Left renal cortex interstitium (tissue), 4 donors: ENCODE data around the gene C20orf96. TPM values are rescaled to one million over a fixed set of nuclear protein-coding genes. Genes with fewer than 3 reads are reported as not detected.
"Not testable (repeated sequence)": the region's sequence is repeated elsewhere in the genome, so short reads cannot be mapped to it uniquely, and the experiment has no call there.

Experiments used
- DNase-seq, 4 donors: peaks; one replicate each; pipeline ENCODE4 v3.0.0-alpha.2; 2013; ENCODE audit warnings: low read depth in 4 of 4, low spot score in 2 of 4, missing footprints in 1 of 4
- polyA plus RNA-seq, 4 donors: library from polyadenylated mRNA; unstranded; fragments of 120-200 nt; gene quantifications; one replicate each; pipeline ENCODE4 v1.2.1, GENCODE V29; 2013; ENCODE audit not compliant: insufficient read length in 4 of 4

The C20orf96 gene
- 10 to 100 TPM; 32.0 to 43.0 (median 37.6) TPM for polyA plus RNA-seq

- peak in 3 of 4 donors; percentile 92 to 97 (median 92) for DNase-seq
These were observed at the start of gene C20orf96 for GRCh38 chr20:290084-290831. TSS of gene C20orf96 (minus strand) at chr20:290750. CDS start at chr20:290610, 140 bp downstream.

GRCh38 chr20:336040-336439 is 45.5 kb upstream of the C20orf96 start:
- not testable (repeated sequence) for DNase-seq

- DNase-seq, result no peak
These were observed 44.0 kb upstream of the C20orf96 start for GRCh38 chr20:334578-334977.

- DNase-seq, result peak in 1 of 4 donors; percentile 50
These were observed 39.9 kb upstream of the C20orf96 start for GRCh38 chr20:330233-331149.

- DNase-seq, result no peak
These were observed 39.3 kb upstream of the C20orf96 start for GRCh38 chr20:329851-330232.

- no peak for DNase-seq
These were observed 38.6 kb upstream of the C20orf96 start for GRCh38 chr20:328975-329695.

- DNase-seq, result no peak
These were observed 37.8 kb upstream of the C20orf96 start for GRCh38 chr20:328027-328974.

GRCh38 chr20:327186-328026 is 36.9 kb upstream of the C20orf96 start:
- DNase-seq, result peak; percentile 83 to 89 (median 86)

GRCh38 chr20:326645-327185 is 36.2 kb upstream of the C20orf96 start:
- no peak for DNase-seq

- DNase-seq, result peak in 1 of 4 donors; percentile 31
These were observed 35.5 kb upstream of the C20orf96 start for GRCh38 chr20:325889-326644.

- peak; percentile 69 to 88 (median 86) for DNase-seq
These were observed 34.7 kb upstream of the C20orf96 start, which contains the start of gene SOX12 for GRCh38 chr20:325045-325888. TSS of gene SOX12 (plus strand) at chr20:325552. CDS start at chr20:325925, 373 bp downstream.

- DNase-seq, result peak in 3 of 4 donors; percentile 65 to 78 (median 78)
These were observed 33.9 kb upstream of the C20orf96 start for GRCh38 chr20:324177-325044.

GRCh38 chr20:316316-317068 is 25.9 kb upstream of the C20orf96 start:
- no peak for DNase-seq

GRCh38 chr20:313948-314347 is 23.4 kb upstream of the C20orf96 start:
- no peak for DNase-seq

- no peak for DNase-seq
These were observed 22.9 kb upstream of the C20orf96 start for GRCh38 chr20:313402-313801.
